ENCODE results near the gene WAC.
"Not testable (repeated sequence)": the region's sequence is repeated elsewhere in the genome, so short reads cannot be mapped to it uniquely, and the experiment has no call there.

Gene WAC

GRCh38 chr10:28496017-28496416 lies 36.9 kb upstream of the WAC start:
- TF ChIP-seq CTCF (IDR thresholded peaks at IDR 0.05; ENCODE audit: low read depth, low read length, missing control alignments), result no peak
- DNase-seq (ENCODE audit: low read depth), result no peak
- in situ Hi-C loops (cut with HindIII; ENCODE audit: low sequenced_read_pairs), result no loop called here
- H3K4me3 ChIP-seq (ENCODE audit: low read depth, low read length), result no peak overlapping the region

- in situ Hi-C loops (cut with HindIII; ENCODE audit: low sequenced_read_pairs), result no loop called here
- TF ChIP-seq CTCF (IDR thresholded peaks at IDR 0.05; ENCODE audit: low read depth, low read length, missing control alignments), result no peak
- no peak for DNase-seq (ENCODE audit: low read depth)
- no peak overlapping the region for H3K4me3 ChIP-seq (ENCODE audit: low read depth, low read length)
These were observed 36.4 kb upstream of the WAC start for GRCh38 chr10:28496481-28496961.

GRCh38 chr10:28497313-28498126 lies 35.4 kb upstream of the WAC start:
- no peak overlapping the region for H3K4me3 ChIP-seq (ENCODE audit: low read depth, low read length)
- in situ Hi-C loops (cut with HindIII; ENCODE audit: low sequenced_read_pairs), result no loop called here
- DNase-seq (ENCODE audit: low read depth), result no peak
- TF ChIP-seq CTCF (IDR thresholded peaks at IDR 0.05; ENCODE audit: low read depth, low read length, missing control alignments), result no peak

- H3K4me3 ChIP-seq (ENCODE audit: low read depth, low read length); DNase-seq (ENCODE audit: low read depth); in situ Hi-C loops (cut with HindIII; ENCODE audit: low sequenced_read_pairs): not testable (repeated sequence)
These were observed 32.7 kb upstream of the WAC start for GRCh38 chr10:28500203-28500602.

GRCh38 chr10:28503114-28503513 lies 29.8 kb upstream of the WAC start:
- TF ChIP-seq CTCF (IDR thresholded peaks at IDR 0.05; ENCODE audit: low read depth, low read length, missing control alignments), result no peak
- no peak overlapping the region for H3K4me3 ChIP-seq (ENCODE audit: low read depth, low read length)
- in situ Hi-C loops (cut with HindIII; ENCODE audit: low sequenced_read_pairs), result no loop called here
- peak; percentile 51 for DNase-seq (ENCODE audit: low read depth)

GRCh38 chr10:28505359-28505959 lies 27.5 kb upstream of the WAC start:
- no peak overlapping the region for H3K4me3 ChIP-seq (ENCODE audit: low read depth, low read length)
- no peak for DNase-seq (ENCODE audit: low read depth)
- no peak for TF ChIP-seq CTCF (IDR thresholded peaks at IDR 0.05; ENCODE audit: low read depth, low read length, missing control alignments)
- in situ Hi-C loops (cut with HindIII; ENCODE audit: low sequenced_read_pairs), result no loop called here

- in situ Hi-C loops (cut with HindIII; ENCODE audit: low sequenced_read_pairs), result no loop called here
- no peak for DNase-seq (ENCODE audit: low read depth)
- no peak for TF ChIP-seq CTCF (IDR thresholded peaks at IDR 0.05; ENCODE audit: low read depth, low read length, missing control alignments)
- H3K4me3 ChIP-seq (ENCODE audit: low read depth, low read length), result no peak overlapping the region
These were observed 24.5 kb upstream of the WAC start for GRCh38 chr10:28508304-28508925.
